ENCODE data around the gene VIPAS39.

GRCh38 chr14:77490347-77490986 is 33.1 kb upstream of the VIPAS39 start:
- TF ChIP-seq CTCF (conservative IDR thresholded peaks at IDR 0.05; ENCODE audit: low read depth, low read length) (no peak), EZH2 (IDR thresholded peaks at IDR 0.05; ENCODE audit: borderline replicate concordance, low read depth, low read length, poor library complexity, severe bottlenecking) (no peak)

Data from A673 (cell line).